T-helper 1 cell (primary cell): ENCODE measurements around the gene ITPK1.

Source experiments
- DNase-seq, 5 donors: peaks; one replicate each; pipeline ENCODE4 v3.0.0-alpha.2; 2012 to 2020

Gene ITPK1

DNA sequence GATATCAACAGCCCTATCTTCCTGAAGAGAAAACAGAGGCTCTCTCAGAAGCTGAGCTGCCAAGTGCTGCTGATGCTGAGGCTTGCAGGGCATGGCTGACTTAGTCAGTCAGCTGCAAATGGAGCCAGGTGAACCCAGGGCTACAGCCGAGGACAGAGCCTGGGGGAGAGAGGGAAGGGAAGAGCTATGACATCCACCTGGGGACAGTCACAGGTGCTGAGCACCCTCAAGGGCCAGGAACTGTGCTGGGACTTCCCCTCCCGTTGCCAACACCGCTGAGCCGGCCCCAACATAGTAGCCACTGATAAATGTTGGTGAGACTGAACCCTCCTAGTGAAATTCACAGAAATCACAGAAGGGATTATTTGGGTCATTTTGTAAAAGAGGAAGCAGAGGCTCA is 199.5 kb downstream of the ITPK1 start:
- no peak for DNase-seq

DNA sequence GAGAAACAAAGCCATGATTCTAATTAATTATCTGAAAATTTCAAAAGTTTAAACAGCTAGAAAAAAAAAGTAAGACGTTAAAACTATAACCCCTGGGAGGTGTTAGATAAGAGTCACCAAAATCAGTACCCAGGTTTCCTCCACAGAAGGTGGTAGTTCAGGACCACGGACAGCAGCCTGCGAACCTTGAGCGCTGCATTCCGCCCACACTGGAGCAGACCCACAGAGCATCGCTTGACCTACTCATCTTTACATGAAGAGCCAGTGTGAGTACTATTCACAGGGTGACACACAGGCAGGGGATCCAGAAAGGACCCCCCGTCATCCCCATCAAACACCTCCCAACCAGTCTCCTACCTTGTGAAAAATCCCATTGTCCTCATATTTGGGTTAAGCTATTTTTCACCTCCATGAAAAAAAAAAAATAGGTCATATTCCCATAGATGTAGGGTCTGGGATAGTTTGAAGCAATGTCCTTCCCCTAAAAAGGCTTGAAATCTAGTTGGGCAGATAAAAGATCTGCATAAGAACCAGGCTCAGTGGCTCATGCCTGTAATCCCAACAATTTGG is 201.6 kb downstream of the ITPK1 start:
- DNase-seq: no peak

DNA sequence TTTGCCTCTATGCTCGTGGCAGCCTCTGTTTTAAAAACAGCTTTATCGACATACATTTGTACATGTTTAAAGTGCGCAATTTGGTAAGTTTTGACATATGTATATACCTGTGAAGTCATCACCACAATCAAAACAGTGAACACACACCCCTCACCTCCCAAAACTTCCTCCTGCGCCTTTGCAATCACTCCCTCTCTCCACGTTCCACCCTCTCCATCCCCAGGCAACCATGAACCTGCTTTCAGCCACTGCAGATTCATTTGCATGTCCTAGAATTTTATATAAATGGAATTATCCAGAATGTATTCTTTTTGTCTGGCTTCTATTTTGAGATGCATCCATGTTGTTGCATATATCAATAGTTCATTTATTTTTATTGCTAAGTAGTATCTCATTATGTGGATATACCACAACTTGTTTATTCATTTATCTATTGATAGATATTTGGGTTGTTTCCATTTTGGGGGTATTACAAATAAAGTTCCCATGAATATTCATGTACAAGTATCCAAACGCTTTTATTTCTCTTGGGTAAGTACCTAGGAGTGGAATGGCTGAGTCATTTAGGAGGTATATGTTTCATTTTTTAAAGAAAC is 208.3 kb downstream of the ITPK1 start:
- no peak for DNase-seq

GRCh38 chr14:92906823-92907222 is 208.9 kb downstream of the ITPK1 start:
- DNase-seq: no peak

DNA sequence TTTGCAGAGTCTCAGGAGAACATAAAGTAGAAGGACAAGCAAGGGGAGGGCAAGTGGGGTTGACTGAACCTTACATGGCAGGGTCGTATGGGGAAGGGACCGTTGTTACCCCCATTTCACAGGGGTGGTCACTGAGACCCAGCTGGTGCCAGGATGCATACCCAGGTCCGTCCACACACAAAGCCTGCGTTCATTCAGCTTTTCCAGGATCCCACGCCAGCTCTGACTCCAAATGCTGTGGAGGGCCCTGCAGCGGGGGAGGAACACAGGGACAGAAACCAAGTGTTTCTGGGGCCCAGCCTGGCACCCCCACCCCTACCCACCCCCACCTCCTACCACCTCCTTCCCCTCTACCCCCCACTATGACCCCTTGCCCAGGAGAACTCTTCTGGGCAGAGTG is 209.3 kb downstream of the ITPK1 start:
- no peak for DNase-seq

GRCh38 chr14:92905667-92906066 is 210.1 kb downstream of the ITPK1 start:
- DNase-seq: no peak

DNA sequence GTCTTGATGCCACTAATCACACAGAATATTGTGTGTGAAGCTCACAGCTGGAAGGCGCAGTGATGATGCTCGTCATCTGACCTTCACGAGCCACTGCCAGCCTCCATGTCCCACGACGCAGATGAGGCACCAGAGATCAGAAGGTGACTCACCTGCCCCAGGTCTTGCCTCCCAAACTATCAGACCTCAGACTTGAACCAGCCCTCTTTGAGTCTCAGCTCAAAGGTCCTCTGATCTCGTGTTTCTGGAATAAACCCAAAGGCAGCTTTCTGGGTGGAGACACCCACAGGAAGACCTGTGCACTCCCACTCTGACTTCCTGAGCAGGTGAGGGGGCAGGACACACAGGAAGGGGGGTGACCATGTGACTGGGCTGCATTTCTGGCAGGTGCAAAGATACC is 212.4 kb downstream of the ITPK1 start:
- no peak for DNase-seq

- DNase-seq: no peak
Observed at GRCh38 chr14:92902726-92903125, 213.0 kb downstream of the ITPK1 start.

- DNase-seq: no peak
Observed at GRCh38 chr14:92902191-92902590, 213.5 kb downstream of the ITPK1 start.

DNA sequence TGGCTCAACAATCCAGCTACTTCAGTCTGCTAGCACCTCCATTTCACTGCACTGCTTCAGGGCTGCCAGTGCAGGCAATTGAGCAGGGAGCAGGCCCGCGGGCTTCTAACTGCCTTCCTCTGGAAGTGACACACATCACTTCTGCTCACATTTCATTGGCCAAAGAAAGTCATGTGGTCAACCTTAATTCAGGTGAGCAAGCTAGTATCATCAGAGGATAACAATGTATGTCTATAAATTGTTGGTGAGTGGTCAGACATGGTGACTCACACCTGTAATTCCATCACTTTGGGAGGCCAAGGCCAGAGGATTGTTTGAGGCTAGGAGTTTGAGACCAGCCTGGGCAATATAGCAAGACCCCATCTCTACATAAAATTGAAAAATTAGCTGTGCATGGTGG is 215.1 kb downstream of the ITPK1 start:
- no peak for DNase-seq

- DNase-seq: no peak
Observed at GRCh38 chr14:92898566-92899131, 217.1 kb downstream of the ITPK1 start.

DNA sequence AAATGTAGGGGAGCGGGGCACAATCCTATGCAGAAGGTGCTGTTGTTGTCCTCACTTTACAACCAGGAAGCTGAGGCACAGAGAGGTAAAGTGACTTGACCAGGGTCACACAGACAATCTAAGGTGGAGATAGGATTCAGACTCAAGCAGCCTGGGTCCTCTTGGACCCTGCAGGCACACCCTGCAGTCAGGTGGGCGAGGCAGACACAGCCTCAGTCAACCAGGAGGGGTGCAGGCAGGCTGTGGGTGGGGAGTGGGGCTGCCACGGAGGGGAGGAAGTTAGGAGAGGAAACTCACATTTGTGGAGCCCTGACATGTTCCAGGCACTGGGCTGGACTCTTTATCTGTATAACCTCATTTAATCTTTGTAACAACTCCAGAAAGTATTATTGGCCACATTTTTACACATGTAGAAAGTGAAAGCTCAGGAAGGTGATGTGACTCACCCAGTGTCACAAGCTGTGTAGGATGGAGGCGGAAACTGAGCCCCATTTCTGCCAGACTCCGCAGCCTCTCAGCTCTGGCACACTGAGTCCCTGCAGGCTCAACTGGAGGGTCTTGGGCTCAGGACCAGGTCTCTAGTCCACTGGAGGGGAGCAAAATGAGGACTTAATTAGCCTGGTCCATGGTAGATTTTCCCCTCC is 217.7 kb downstream of the ITPK1 start:
- DNase-seq: peak in 1 of 5 donors; percentile 42

DNA sequence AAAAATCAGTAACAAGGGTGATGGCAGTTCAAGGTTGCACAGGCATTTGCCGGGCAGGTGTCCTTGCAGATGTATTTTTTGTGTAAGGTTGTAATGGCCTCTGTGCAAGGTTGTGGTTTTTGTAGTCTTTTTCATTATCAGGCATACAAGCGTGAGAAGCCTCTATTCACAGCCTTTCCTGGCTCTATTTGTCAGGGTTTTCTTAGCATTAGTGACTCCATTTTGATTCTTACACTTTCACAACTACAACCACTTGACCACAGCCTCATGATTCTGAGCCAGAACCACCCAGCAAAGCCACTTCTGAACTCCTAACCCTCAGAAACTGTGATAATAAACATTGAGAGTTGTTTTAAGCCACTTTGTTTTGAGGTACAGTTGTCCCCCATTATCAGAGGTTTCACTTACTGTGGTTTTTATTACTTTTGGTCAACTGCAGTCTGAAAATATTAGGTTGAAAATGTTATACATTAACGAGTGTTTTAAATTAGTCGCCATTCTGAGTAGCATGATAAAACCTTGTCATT is 220.3 kb downstream of the ITPK1 start:
- DNase-seq: no peak

- DNase-seq: no peak
Observed at GRCh38 chr14:92892589-92892988, 223.1 kb downstream of the ITPK1 start.

- no peak for DNase-seq
Observed at GRCh38 chr14:92890830-92891588, 224.7 kb downstream of the ITPK1 start.

- no peak for DNase-seq
Observed at GRCh38 chr14:92888896-92889295, 226.8 kb downstream of the ITPK1 start.

DNA sequence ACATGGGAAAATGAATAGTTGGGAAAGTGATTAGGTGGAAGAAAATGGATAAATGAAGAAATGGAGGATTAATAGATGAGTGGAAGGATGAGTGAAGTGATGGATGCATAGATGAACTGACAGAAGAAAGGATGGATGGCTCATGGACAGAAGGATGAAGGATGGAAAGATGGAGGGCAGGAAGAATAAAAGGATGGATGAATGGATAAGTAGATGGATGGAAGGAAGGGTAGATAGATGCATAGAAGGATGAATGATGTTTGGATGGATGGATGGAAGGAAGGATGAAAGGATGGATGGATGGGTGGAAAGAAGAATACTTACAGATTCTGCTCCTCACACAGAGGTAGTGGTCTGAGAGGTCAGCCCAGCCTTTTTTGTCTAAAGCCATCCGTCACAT is 228.6 kb downstream of the ITPK1 start:
- DNase-seq: no peak
